ENCODE measurements around the gene CPNE6.
A peak's percentile ranks its signal among the peaks of the same experiment; 100 is the strongest.

Gene CPNE6

DNA sequence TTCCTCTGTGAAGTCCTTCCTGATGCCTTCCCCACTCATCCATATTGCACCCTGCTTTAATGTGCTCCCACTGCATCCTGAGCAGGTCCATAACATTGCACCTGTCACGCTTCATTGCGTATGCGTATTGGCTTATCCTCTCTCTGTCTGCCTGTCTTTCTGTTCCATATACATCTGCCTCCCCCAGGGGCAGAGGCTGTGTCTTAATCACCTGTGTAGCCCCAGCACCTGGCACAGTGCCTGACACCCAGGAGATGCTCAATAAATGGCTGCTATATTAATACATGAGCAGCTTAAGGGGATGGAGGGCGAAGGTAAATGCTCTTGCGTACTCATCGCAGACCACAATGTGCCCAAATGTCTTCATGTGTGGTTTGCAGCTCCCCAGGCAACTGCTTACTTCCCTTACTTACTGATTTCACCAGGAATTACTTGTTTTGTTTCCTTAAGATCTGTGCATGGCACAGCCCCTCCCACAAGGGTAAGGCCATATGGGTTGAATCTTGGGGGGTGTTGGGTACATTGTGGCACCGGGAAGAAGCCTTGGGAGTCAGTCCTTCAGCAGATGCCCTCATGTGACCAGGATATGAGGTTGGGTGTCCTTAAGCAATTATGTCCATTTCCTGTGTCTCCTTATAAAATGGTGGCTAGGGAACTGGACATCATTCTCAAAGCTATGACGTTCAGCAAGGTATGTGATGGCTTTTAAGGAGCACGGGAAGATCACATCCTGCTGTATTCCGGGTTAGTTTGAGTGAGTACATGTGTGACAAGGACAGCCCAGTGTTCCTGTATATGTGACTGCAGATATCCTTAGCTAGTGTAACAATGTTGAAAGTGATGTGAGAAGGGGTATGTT is 848 bp upstream of the CPNE6 start:
- no peak for DNase-seq

DNA sequence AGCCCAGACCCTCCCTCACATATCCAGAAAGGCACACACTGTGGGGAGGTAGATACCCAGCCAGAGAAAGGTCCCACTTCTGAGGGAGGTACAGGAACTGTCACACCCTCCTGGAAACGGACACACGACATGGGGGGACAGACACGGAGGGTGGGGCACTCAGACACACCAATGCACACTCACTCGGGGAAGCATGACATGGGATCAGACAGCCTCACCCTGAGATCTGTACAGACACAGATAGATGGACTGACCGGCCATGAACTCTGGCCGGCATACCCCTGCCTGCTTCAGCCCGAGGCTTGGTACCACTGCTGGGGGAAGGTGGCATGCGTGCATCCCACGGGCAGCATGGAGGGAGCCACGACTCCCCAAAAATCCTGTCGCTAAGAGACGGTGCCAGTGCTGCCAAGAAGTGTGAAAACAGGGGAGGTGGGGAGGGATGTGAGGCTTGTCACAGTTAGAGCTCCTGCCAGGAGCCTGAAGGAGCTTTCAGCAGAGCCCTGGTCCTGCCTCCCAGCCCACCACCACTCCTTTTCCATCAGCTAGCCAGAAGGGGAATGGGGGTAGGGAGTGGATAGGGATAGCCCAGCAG is 571 bp downstream of the CPNE6 start:
- DNase-seq = no peak

DNA sequence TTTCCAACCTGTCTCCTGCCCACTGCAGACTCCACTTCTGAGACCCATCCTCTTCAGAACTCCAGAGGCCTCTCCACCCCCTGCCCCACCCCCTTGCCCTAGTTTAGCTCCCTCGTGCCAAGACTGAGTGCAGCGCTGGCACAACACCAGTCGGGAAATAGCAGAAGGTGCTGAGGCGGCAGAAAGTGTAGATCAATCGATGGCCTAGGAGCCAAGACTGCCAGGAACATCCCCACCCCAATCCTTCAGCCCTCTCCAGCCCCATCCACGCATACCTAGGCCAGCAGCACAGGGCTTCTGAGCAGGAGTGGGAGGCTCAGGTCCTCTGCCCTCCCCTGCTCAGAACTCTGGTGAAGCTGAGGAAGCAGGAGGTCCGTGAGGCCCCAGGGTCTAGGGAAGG is 1.1 kb downstream of the CPNE6 start:
- no peak for DNase-seq

DNA sequence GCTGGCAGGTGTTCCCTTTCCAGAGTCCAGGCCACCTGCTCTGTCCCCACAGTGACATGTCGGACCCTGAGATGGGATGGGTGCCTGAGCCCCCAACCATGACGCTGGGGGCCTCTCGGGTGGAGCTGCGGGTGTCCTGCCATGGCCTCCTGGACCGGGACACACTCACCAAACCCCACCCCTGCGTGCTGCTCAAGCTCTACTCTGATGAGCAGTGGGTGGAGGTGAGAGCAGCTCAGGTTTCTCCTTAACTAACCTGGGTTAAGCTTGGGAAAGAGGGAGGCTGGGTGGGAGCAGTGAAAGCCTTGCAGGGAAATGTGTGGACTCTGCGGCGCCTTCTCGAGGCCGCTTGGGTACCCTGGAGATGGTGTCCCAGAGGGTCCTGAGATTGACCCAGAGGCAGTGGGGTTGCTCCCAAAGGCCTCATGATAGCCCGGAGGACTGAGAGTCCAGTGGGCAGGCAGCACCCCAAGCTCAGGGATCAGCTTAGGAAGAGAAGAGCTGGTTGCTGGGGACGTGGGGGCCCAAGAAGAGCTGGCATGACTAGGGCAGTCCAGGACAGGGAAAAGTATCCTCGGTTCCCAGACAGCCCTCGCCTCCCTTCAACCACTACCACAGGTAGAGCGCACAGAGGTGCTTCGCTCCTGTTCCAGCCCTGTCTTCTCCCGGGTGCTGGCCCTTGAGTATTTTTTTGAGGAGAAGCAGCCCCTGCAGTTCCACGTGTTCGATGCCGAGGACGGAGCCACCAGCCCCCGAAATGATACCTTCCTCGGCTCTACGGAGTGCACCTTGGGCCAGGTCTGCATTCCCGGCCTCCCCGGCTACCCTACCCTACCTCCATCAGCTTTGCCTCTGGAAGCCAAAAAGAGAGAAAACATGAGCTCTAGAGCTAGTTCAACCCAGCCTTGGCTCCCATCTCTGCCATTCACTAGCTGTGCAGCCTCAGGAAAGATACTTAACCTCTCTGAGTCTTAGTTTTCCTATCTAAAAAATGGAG is 1.8 kb downstream of the CPNE6 start:
- DNase-seq = no peak

DNA sequence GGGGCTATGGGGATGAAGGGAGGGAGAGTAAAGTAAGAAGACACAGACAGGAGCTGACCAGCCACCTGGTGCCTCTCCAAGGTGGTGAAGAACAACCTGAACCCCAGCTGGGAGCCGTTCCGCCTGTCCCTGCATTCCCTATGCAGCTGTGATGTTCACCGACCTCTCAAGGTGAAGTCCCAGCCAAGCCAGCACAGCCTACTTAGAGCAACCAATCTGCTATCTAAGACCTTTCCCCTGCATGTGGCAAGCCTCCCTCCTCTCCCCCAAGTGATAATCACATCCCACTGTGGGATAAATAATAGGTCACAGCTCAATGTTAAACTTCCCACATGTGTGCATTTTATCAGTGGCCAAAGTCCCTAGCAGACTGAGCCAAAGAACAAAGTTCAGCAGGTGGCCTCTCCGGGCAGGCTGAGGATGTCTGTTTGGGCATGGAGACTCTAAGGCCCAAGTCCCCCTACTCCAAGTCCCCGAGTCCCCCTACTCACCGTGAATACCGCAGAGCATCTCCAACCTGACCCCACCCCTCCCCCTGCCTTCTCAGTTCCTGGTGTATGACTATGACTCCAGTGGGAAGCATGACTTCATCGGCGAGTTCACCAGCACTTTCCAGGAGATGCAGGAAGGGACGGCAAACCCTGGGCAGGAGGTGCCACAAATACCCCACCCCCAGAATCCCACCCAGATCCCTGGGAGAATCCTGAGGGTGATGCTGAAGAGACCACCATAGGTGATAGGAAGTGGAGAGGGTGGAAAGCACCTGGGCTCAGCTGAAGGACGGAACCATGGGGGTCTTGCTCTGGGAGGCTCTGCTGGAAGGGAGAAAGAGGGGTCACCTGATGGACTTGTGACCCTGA is 3.5 kb downstream of the CPNE6 start:
- no peak for DNase-seq

DNA sequence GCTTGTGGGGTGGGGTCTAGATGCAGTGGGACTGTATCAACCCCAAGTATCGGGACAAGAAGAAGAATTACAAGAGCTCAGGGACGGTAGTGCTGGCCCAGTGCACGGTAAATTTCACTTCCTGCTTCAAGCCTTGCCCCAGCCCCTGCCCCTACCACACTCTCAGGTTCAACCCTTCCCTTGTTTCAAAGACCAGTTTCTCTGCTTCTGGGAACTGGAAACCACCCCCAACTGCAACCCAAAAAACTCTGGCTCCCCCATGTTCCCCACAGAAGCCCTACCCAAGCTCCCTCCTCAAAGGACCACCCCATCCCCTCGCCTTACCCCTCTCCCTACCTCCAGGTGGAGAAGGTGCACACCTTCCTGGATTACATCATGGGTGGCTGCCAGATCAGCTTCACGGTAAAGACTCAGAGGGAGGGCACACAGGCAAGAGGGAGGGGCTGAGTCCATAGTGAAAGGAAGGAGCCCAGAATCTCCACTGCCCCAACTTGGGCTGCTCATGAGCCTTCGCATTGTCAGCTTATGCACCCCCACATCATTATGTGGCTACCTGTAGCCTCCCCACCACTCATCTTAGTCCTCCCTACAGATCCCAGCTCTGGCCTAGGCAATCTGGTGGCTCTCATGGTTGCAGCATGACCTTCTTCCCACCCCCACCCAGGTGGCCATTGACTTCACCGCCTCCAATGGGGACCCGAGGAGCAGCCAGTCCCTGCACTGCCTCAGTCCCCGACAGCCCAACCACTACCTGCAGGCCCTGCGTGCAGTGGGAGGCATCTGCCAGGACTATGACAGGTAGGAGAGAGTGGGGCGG is 4.3 kb downstream of the CPNE6 start:
- no peak for DNase-seq

DNA sequence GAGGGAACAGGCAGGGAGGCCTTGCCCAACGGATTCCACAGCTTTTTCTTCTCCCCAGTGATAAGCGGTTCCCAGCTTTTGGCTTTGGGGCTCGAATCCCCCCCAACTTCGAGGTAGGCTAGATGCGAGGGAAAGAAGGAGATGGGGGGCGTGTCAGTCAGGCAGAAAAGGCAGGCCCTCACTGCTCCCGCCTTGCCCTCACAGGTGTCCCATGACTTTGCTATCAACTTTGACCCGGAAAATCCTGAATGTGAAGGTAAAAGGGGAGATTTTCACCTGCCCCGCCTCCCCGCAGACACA is 4.9 kb downstream of the CPNE6 start:
- no peak for DNase-seq

DNA sequence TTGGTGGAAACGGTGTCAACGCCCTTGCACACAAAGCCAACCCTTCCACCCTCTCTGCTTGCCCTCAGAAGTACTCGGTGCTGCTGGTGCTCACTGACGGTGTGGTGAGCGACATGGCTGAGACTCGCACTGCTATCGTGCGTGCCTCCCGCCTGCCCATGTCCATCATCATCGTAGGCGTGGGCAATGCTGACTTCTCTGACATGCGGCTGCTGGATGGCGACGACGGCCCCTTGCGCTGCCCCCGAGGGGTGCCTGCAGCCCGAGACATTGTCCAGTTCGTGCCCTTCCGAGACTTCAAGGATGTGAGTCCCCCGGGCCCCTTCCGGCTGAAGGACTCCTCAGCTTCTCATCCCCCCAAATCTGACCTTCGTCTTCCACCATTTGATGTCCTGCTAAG is 5.7 kb downstream of the CPNE6 start:
- no peak for DNase-seq

DNA sequence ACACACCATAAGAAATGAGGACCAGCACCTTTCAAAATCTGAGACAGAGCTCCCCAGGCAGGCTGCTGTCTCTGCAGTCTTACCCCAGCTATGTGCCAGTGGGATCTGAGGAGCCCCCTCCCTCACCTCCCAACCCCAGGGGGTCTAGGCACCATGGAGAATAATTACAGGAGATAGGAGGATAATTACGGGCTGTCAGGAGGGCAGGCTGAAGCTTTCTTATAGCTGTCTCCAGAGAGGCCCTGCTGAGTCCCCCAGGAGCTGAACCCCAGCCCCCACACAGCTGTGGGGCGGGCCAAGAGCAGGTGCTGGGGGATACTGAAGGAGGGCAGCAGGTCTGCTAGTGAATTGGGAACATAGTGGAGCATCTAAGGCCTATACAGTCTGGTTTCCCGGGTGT is 6.8 kb downstream of the CPNE6 start:
- no peak for DNase-seq

DNA sequence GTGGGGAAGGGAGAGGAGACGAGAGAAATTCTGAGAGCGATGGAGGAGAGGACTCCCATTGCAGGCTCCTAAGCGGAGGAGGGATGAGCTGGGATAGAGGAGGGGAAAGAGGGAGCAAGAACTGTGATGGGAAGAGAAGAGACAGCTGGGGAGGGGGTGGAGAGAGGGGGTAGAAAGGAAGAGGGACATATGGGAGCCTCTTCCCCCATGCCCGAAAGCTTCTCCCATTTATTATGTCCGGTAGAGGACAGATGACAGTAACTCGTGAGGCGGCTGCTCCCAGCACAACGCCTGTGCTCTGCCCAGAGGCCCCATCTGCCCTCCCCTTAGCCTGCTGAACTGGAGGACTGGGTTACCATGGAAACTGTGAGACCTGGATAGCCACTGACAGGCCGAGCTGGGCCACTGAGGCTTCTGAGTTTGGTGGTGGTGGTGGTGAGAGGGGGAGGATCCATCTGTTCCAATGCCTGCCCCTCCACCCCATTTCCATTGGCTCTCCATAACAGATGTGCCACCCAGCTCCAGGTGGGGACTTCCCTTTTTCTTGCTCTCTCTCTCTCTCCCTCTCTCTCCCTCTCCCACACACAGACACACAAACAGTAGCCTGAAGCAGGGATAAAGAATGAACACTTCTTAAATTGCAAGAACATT is 8.3 kb downstream of the CPNE6 start:
- DNase-seq = no peak

DNA sequence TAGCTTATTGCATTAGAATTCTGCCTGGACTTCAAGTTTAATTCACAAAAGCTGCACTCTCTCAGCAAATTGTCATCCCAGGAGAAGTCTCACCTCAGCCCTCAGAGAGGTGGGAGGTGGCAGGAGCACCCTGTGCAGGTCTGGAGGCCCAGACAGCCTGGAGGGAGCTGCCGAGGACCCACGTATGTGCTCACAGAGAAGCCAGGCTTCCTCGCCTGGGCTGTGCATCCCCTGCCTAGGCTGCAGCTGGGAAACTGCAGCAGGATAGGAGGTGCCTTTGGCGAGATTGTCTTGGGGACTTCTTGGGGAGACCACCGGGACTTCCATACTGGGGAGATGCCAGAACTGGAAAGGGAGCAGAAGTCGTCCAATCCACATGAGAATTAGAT is 8.8 kb downstream of the CPNE6 start:
- DNase-seq = no peak

DNA sequence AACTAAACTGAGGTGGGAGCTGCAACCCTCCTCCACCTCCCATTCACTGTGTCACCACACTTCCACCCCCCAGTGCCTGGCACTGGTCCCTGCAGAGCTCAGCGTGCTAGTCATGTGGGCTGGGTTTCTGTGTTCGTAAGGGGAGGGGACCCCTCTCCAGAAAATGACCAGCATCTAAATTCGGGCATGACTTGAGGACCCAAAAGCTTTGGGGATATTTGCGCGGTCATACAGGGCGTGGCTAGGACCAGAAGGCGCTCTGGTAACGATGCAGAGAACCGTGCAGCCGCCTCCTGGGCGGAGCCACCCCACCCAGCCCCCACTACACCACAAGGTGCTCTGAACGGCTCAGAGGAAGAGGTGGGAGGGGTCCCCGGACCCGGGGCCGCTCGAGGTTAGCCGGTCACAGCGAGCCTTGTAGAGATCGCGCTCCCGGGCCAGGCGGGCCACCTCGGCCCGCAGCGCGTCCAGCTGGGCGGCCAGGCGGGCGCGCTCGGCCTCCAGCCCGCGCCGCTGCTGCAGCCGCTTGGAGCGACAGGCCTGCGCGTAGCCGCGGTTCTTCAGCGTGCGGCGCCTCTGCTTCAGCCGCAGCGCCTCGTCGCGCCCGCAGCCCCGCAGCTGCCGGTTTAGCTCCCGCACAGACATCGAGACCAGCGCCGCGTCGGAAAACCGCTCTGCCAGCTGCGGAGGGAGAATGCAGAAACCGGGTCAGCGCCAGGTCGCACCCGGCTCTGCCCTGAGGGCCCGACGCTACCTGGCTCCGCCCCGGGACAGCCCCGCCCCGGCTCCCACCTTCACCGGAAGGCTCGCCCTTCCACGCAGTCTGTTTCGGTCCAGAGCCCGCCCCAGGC is 9.8 kb downstream of the CPNE6 start:
- DNase-seq = peak; percentile 67

DNA sequence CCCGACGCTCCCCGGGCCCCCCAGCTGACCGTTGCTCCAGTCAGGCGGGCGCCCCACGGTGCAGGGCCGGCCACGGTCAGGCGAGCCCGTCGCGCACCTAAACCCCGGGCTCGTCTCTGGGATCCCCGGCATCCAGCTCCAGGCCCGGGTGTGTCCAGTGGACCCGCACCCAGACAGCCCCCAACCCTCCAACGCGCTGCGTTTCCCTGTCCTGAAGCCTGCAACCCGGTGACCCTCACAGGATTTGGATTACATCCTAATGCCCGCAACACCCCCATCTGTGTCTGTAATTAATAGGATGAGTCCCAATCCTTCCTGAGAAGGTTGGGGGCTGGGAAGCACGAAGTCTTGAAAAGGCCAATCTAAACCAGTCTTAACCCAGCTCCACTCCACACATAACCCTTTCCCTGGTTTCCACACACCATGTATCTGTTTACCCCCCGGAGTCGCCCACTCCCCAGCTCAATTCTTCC is 10.4 kb downstream of the CPNE6 start:
- no peak for DNase-seq

DNA sequence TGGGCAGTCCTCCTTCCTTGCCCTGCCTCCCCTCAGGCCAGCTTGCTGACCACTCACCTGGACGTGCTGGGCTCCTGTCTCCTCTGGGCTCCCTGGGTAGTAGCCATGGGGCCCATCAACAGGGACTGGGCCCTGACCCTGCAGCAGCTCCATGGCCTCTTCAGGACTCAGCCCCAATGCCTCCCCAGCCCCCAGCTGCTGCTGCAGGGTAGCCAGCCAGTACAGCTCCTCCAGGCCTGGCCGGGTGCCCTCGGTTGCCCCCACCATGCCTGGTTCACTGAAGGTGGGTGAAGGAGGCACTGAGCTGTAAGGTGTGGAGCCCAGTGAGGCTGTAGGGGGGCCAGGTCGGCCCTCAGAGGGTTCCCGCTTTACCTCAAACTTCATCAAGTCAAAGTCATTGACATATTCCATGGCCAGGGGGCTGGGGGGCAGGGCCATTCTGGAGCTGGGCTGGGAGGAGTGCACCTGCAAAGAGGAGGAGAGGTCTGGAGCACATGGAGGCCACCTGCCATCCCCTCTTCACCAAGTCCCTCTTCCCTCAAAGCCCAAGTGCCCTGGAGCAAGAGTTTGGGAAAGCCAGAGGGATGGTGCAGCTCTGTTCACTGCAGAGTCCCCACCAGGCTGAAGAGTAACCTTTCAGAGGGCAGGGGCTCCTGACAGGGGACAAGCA is 11.2 kb downstream of the CPNE6 start:
- no peak for DNase-seq

DNA sequence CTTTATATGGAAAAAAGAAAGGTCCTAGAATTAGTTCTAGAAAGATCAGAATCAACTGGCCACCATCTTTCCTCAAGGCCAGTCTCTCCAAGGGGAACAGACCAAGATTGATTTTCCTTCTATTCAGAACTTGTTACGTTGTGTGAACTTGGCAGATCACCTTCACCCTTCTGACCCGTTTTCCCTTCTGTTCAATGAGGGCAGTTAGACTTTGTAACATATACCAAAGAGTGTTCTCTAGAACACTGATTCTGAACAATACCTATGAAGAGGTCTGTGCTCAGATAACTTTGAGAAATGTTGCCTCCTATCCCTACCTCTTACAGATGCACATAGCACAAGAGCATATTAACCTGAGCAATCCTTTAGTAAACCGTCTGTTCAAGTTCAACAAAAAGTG is 12.1 kb downstream of the CPNE6 start:
- DNase-seq = no peak

DNA sequence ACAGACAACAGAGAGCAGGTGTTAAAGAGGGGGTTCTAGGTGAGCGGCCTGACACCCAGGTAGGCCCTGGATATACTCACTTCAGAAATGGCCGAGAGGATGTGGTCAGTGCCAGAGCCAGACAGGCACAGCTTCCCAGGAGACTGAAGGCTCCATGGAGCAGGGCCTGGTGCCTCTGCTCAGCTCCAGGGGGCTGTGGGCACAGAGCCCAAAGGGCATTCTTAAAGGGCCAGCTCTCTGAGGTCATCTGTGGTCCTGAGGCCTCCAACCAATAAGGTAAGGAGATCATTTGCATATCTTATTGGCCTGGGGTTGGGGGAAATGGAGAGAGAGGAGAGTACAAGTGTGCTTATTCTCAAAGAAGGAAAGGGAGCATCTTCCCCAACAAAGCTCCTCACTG is 13.1 kb downstream of the CPNE6 start:
- no peak for DNase-seq

DNA sequence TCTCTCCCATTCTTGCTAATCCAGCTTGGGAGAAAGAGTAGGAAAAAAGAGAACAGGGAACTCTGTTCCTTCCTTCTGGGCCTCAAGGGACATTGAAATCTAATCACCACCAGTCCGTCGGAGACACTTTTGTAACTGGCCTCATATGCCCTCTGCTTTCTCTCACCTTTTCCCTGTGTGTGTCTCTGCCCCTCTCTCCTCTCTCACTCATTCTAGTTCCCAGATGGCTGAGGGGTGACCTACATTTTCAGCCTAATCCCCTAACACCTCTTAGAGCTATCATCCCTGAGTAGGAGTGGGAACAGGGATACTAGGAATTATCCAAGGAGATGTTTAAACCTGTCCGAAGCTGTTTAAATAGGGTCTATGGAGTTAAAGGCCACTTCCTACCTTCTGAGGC is 13.9 kb downstream of the CPNE6 start:
- no peak for DNase-seq

DNA sequence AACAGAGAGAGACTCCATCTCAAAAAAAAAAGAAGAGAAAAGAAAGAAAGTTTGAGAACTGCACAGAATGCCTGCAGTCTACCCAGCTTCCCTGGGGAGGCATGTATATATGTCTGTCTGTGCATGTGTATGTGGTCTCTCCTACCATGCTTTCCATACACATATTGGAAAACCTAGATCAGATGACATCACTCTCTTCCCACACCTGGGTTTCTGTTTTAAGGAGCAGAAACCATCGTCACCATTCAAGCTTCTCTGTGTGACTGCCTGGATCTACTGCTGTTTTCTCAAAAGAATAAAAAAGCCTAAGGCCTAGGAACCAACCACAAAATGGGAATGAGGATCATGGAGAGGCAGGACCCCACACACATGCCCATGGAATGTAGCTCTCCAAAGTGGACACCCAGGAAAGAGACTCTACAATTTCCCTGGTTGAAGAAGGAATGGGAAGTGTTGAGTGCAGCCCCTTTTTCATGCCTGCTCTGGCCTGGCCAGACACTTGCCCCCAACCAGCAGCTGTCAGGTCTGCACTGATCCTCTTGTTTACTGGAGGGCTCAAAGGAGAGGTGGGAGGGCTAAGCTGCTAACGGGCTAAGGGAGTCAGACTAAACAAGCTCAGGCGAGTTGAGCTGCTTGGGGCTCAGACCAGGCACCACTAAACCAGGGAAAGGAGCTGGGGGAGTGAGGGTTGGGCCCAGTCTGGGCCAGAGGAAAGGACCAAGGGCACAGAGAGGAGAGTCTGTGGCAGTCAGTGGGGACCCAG is 15.0 kb downstream of the CPNE6 start:
- DNase-seq = no peak

DNA sequence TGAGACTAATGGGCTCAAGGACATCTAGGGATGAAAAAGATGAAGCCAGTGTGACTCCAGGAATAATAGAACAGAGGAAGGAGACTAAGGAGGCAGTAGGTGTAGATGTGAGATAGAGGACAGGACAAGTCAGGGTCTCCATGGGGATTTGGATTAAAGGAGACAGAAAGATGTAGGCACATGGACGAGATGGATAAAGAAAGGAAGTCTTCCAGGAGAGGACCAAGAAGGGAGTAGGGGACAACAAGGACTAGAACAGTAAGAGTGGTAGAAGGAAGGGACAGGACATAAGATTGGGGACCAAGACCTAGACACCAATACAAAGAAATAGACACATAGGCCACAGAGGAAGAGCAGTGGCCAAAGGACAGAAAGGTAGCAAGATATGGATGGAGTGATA is 15.6 kb downstream of the CPNE6 start:
- DNase-seq = no peak
